ENCODE measurements around the gene GFRA1. TPM values are rescaled to one million over a fixed set of nuclear protein-coding genes. Genes with fewer than 3 reads are reported as not detected.

GFRA1 gene
- polyA plus RNA-seq, 1 of the 3 experiments (the other 2 are of a cell fraction) = 1.6 TPM

- Histone ChIP-seq H3K4me2 (no peak overlapping the region), H3K36me3 (replicated peaks in 1 of 2; ENCODE audit: control insufficient read depth in 1 of 2, insufficient read depth in 2 of 2, low read length in 1 of 2) (no peaks in the 10 kb centered on the region), H3K9me3 (no peaks in the 10 kb centered on the region), H3F3A (replicated peaks; ENCODE audit: insufficient read depth) (no peaks in the 10 kb centered on the region), H2AFZ (ENCODE audit: low read depth) (no peak overlapping the region), H4K20me1 (ENCODE audit: insufficient read depth) (no peaks in the 10 kb centered on the region), H3K27me3 (ENCODE audit: insufficient read depth) (no peaks in the 10 kb centered on the region), H3K9me2 (no peaks in the 10 kb centered on the region), H3K27ac (ENCODE audit: low read depth in 2 of 2, low read length in 1 of 2) (no peak overlapping the region), H3K9ac (no peak overlapping the region), H3K79me2 (ENCODE audit: insufficient read depth) (no peaks in the 10 kb centered on the region), H3K4me1 (ENCODE audit: control insufficient read depth in 1 of 2, insufficient read depth in 2 of 2, low read depth in 1 of 2, low read length in 1 of 2) (no peaks in the 10 kb centered on the region), H3K4me3 (ENCODE audit: low read depth in 2 of 2, low read length in 1 of 2) (no peak overlapping the region)
- POLR2A ChIA-PET = no interaction called here
- CTCF ChIA-PET = no interaction called here
- no peak for DNase-seq
- TF ChIP-seq CTCF (IDR thresholded peaks at IDR 0.05) (no peak), FOXM1 (IDR thresholded peaks at IDR 0.05; ENCODE audit: low read depth) (no peak), ZBTB33 (IDR thresholded peaks at IDR 0.05; ENCODE audit: borderline replicate concordance, low read depth) (no peak), GATA2 (CRISPR knock-in tag; IDR thresholded peaks at IDR 0.05) (no peak), RXRA (IDR thresholded peaks at IDR 0.05; ENCODE audit: borderline replicate concordance, low read depth) (no peak), RFX5 (IDR thresholded peaks at IDR 0.05; ENCODE audit: low read length) (no peak), RCOR1 (IDR thresholded peaks at IDR 0.05; ENCODE audit: low read length) (no peak), JUND (IDR thresholded peaks at IDR 0.05) (no peak), TAF1 (IDR thresholded peaks at IDR 0.05; ENCODE audit: borderline replicate concordance, low read depth, low read length) (no peak), SIN3A (IDR thresholded peaks at IDR 0.05; ENCODE audit: borderline replicate concordance, low read depth, low read length) (no peak), RAD21 (IDR thresholded peaks at IDR 0.05; ENCODE audit: low read length) (no peak)
- TF ChIP-seq, protein P1, sequence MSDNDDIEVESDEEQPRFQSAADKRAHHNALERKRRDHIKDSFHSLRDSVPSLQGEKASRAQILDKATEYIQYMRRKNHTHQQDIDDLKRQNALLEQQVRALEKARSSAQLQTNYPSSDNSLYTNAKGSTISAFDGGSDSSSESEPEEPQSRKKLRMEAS (IDR thresholded peaks at IDR 0.05; ENCODE audit: low read depth) = no peak
- WGBS (ENCODE audit: low lambda C conversion rate) = 26% methylated on average over 2 of the region's 2 CpGs
Observed at GRCh38 chr10:116158036-116158435, 115.0 kb downstream of the GFRA1 start.

- H2AFZ ChIP-seq (ENCODE audit: low read depth) = no peak overlapping the region
- ChIA-PET POLR2A (no interaction called here), CTCF (no interaction called here)
- DNase-seq = no peak
- H3K9me3 ChIP-seq = no peaks in the 10 kb centered on the region
- no peaks in the 10 kb centered on the region for H3K4me1 ChIP-seq (ENCODE audit: control insufficient read depth in 1 of 2, insufficient read depth in 2 of 2, low read depth in 1 of 2, low read length in 1 of 2)
- H3K4me3 ChIP-seq (ENCODE audit: low read depth in 2 of 2, low read length in 1 of 2) = no peak overlapping the region
- no peak overlapping the region for H3K9ac ChIP-seq
- TF ChIP-seq RXRA (IDR thresholded peaks at IDR 0.05; ENCODE audit: borderline replicate concordance, low read depth) = no peak
- TF ChIP-seq ELF1 (IDR thresholded peaks at IDR 0.05) = no peak
- no peak for TF ChIP-seq NFIC (IDR thresholded peaks at IDR 0.05; ENCODE audit: borderline replicate concordance)
- no peak for TF ChIP-seq PBX3 (IDR thresholded peaks at IDR 0.05)
- no peak for TF ChIP-seq TCF12 (IDR thresholded peaks at IDR 0.05)
- TF ChIP-seq TAF1 (IDR thresholded peaks at IDR 0.05; ENCODE audit: borderline replicate concordance, low read depth, low read length) = no peak
- no peak for TF ChIP-seq GATA2 (CRISPR knock-in tag; IDR thresholded peaks at IDR 0.05)
- TF ChIP-seq MXI1 (IDR thresholded peaks at IDR 0.05; ENCODE audit: low read depth, low read length) = no peak
- no peak for TF ChIP-seq TEAD4 (IDR thresholded peaks at IDR 0.05; ENCODE audit: borderline replicate concordance, insufficient read depth)
- no peak for TF ChIP-seq FOXM1 (IDR thresholded peaks at IDR 0.05; ENCODE audit: low read depth)
- no peak for TF ChIP-seq FOXJ3 (CRISPR knock-in tag; IDR thresholded peaks at IDR 0.05)
- no peak for TF ChIP-seq USF2 (IDR thresholded peaks at IDR 0.05; ENCODE audit: borderline replicate concordance, low read depth, low read length)
- TF ChIP-seq CTCF (IDR thresholded peaks at IDR 0.05) = no peak
- no peaks in the 10 kb centered on the region for H3K27me3 ChIP-seq (ENCODE audit: insufficient read depth)
- no peaks in the 10 kb centered on the region for H3K36me3 ChIP-seq (replicated peaks in 1 of 2; ENCODE audit: control insufficient read depth in 1 of 2, insufficient read depth in 2 of 2, low read length in 1 of 2)
- 12% methylated on average over 1 of the region's 1 CpG for whole genome bisulfite sequencing (ENCODE audit: low lambda C conversion rate)
- no peak overlapping the region for H3K4me2 ChIP-seq
- no peaks in the 10 kb centered on the region for H3K9me2 ChIP-seq
- H3K79me2 ChIP-seq (ENCODE audit: insufficient read depth) = no peaks in the 10 kb centered on the region
- H3K27ac ChIP-seq (ENCODE audit: low read depth in 2 of 2, low read length in 1 of 2) = no peak overlapping the region
- H3F3A ChIP-seq (replicated peaks; ENCODE audit: insufficient read depth) = no peaks in the 10 kb centered on the region
- H4K20me1 ChIP-seq (ENCODE audit: insufficient read depth) = no peaks in the 10 kb centered on the region
Observed at GRCh38 chr10:116157485-116157884, 115.5 kb downstream of the GFRA1 start.

Data from SK-N-SH (cell line).